Cardiac fibroblast (primary cell): ENCODE measurements around the gene CHCT1.

Source experiments
- DNase-seq, 2 donors: peaks; one replicate each; pipeline versions ENCODE4 v3.0.0 to v3.0.0-alpha.2; 2010; ENCODE audit warnings: low read depth in 2 of 2
- H3K4me3 ChIP-seq, 2 donors: replicated peaks in 1 of 2; 1 replicate in 1 of 2; 2 replicates in 1 of 2; pipeline ENCODE4 v1.5.1; 2011; ENCODE audit warnings: low read depth in 2 of 2, low read length in 2 of 2, mild to moderate bottlenecking in 2 of 2, moderate library complexity in 1 of 2
- TF ChIP-seq, protein P1 (sequence below): IDR thresholded peaks from one replicate; pipeline ENCODE4 v1.5.1; 2011; ENCODE audit warnings: low read depth, mild to moderate bottlenecking, low read length, inconsistent platforms

CHCT1 gene

DNA sequence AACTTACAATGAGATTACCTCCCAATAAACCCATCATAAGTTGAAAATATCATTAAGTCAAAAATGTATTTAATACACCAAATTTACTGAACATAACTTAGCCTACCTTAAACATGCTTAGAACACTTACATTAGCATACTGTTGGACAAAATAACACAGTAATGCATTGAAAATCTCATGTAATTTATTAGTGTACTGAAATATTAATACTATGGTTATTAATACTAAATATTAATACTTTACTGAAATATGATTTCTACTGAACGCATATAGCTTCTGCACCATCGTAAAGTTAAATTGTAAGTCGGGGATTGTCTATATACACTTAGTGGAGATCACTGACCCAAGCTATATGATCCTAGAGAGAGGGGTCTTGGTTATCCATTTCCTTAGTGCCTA lies 34.6 kb upstream of the CHCT1 start:
- no peak for DNase-seq
- H3K4me3 ChIP-seq: no peak overlapping the region
- TF ChIP-seq, protein P1, sequence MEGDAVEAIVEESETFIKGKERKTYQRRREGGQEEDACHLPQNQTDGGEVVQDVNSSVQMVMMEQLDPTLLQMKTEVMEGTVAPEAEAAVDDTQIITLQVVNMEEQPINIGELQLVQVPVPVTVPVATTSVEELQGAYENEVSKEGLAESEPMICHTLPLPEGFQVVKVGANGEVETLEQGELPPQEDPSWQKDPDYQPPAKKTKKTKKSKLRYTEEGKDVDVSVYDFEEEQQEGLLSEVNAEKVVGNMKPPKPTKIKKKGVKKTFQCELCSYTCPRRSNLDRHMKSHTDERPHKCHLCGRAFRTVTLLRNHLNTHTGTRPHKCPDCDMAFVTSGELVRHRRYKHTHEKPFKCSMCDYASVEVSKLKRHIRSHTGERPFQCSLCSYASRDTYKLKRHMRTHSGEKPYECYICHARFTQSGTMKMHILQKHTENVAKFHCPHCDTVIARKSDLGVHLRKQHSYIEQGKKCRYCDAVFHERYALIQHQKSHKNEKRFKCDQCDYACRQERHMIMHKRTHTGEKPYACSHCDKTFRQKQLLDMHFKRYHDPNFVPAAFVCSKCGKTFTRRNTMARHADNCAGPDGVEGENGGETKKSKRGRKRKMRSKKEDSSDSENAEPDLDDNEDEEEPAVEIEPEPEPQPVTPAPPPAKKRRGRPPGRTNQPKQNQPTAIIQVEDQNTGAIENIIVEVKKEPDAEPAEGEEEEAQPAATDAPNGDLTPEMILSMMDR: no peak

DNA sequence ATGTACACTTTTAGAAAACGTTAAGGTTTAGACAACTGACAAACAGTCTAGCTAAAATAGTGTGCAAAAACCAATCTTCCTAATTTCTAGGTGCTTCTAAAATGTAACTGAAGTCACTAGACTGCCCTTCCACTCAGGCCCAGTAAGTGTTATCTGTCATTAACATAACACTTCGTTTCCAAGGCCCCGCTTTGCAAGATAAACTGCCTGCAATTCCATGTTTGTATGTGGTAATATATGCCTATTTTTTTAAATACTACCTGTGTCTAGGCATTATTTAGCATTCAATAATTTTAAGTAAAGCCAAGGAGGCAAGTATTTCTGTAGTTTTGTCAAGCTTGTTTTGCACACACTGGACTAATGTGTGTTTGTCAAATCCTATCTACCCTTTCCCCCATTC lies 33.5 kb upstream of the CHCT1 start:
- TF ChIP-seq, protein P1: no peak
- DNase-seq: no peak
- H3K4me3 ChIP-seq: no peak overlapping the region

- peak; percentile 82 to 85 for DNase-seq
- H3K4me3 ChIP-seq: peak overlapping the region; percentile 92 to 95
- TF ChIP-seq, protein P1: no peak
These were observed 32.1 kb upstream of the CHCT1 start for GRCh38 chr17:60390186-60390585.

- TF ChIP-seq, protein P1: no peak
- H3K4me3 ChIP-seq: peak overlapping the region; percentile 92 to 95
- peak; percentile 41 to 70 for DNase-seq
These were observed 31.3 kb upstream of the CHCT1 start for GRCh38 chr17:60390925-60391470.

DNA sequence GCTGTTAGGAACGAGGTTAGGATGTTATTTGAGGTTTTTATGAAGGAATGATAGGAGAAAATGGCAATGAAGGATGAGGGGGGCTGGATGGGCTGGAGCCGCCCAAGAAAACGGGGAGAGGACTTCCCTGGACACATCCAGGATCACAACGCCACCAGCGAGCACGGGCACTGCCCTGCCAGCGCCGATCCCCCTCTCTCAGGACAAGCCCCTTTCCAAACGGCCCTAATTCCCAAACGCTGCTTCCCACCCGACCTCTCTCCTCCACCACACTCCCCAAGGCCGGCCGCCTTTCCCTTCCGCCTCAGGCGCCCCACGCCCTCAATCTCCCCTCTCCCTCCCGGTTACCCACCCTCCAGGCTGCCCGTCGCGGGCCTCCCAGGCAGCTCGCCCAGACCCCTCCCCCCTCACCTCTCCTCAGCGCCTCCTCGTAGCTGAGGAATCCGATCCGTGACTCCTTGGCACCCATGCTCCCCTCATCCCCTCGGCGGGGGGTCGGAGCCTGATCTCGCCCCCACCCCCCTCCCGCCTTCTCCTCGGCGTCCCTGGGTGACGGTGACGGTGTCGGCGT lies 30.7 kb upstream of the CHCT1 start:
- no peak for DNase-seq
- H3K4me3 ChIP-seq: peak overlapping the region; percentile 92 to 95
- TF ChIP-seq, protein P1: no peak

GRCh38 chr17:60392042-60392844 lies 30.0 kb upstream of the CHCT1 start, which contains the start of gene USP32:
Gene USP32, minus strand, starts transcription at chr17:60392133. Its CDS starts 194 bp downstream, at chr17:60391939.
- DNase-seq: peak; percentile 98 to 100
- TF ChIP-seq, protein P1: no peak
- H3K4me3 ChIP-seq: peak within 1 kb of the TSS; percentile 92 to 95
